Tibial nerve (tissue), 4 donors: ENCODE results near the gene SH2D3C. TPM values are rescaled to one million over a fixed set of nuclear protein-coding genes. Genes with fewer than 3 reads are reported as not detected.

Source experiments
- DNase-seq, 2 donors: peaks; one replicate each; pipeline ENCODE4 v3.0.0-alpha.2; 2019; ENCODE audit warnings: low spot score in 2 of 2
- H3K27ac ChIP-seq, 4 donors: fragments of 200-600 bp; sonication (generic) in 3 of 4; one replicate each; pipeline ENCODE4 v1.5.1; 2017 to 2019; ENCODE audit warnings: mild to moderate bottlenecking in 1 of 4
- H3K27me3 ChIP-seq, 2 donors: fragments of 200-600 bp; sonication (generic) in 1 of 2; one replicate each; pipeline versions ENCODE4 v1.5.1 to v1.6.0; 2017 to 2019
- H3K36me3 ChIP-seq, 3 donors: fragments of 200-600 bp; sonication (generic); one replicate each; pipeline ENCODE4 v1.5.1; 2018 to 2019
- H3K4me1 ChIP-seq, 4 donors: fragments of 200-600 bp; sonication (generic) in 3 of 4; one replicate each; pipeline ENCODE4 v1.5.1; 2017 to 2019
- H3K4me3 ChIP-seq, 4 donors: fragments of 200-600 bp; sonication (generic) in 3 of 4; one replicate each; pipeline ENCODE4 v1.5.1; 2017 to 2019; ENCODE audit warnings: mild to moderate bottlenecking in 1 of 4, moderate library complexity in 1 of 4
- H3K9me3 ChIP-seq, 4 donors: fragments of 200-600 bp; sonication (generic) in 3 of 4; one replicate each; pipeline ENCODE4 v1.5.1; 2017 to 2019
- EP300 ChIP-seq, 2 donors: sonication (generic); formaldehyde crosslinking; IDR thresholded peaks; one replicate each; pipeline ENCODE4 v1.6.1; 2017; ENCODE audit warnings: antibody characterized with exemption in 2 of 2, mild to moderate bottlenecking in 1 of 2
- POLR2A ChIP-seq, 2 donors: fragments of 450-650 bp; IDR thresholded peaks; one replicate each; pipeline ENCODE4 v1.6.1; 2017; ENCODE audit warnings: antibody characterized with exemption in 2 of 2, mild to moderate bottlenecking in 2 of 2, moderate library complexity in 2 of 2
- WGBS, 2 donors: methylation state at CpG; one replicate each; pipeline ENCODE4 v1.1.5; 2018; 5-methylcytosine and 5-hydroxymethylcytosine counted together
- total RNA-seq, 4 donors: library from RNA; depleted of rRNA; stranded (reverse); fragments of >200 nt; gene quantifications; one replicate each; pipeline ENCODE4 v1.1.0, GENCODE V29; 2016
- TF ChIP-seq, protein P1 (sequence below), 5 experiments: fragments of 200-600 bp in 3 of 5; fragments of 450-650 bp in 2 of 5; sonication (generic) in 3 of 5; IDR thresholded peaks; one replicate each; pipeline ENCODE4 v1.5.1; 2016 to 2019; ENCODE audit warnings: antibody characterized with exemption in 5 of 5, mild to moderate bottlenecking in 3 of 5, moderate library complexity in 2 of 5

The SH2D3C gene
- total RNA-seq, 4 donors from 2014 or later, result 4.2 to 18.9 (median 13.4) TPM

DNA sequence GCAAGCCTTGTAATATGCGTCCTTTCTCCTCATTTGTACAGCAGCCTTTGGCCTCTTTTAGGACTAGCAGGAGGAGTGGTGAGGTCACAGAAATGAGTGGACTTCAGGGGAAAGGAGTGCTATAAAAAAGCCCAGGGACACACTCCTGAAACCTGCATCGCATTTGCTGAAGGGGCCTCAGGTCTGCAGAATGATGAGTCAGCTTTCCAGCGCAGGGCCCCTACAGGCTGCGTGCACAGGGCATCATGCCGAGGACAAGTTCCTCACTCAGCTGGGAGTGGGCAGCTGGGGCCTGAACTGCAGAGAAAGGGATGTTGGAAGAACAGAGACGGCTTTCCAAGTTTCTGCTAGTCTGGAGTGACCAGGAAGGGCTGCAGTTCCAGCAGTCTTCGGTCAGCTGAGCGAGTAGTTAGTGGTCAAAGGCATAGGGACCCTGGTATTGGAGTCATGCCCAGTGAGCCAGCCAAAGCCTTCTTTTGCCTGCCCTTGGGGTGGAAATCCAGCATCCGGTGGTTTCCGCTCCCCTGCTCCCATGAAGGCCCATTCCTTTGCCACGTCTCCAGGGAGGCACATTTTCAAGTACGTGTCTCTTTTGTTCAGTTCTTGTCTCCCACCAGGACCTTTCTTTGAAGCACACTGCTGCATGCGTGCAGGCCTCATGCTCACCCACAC lies 89.0 kb downstream of the SH2D3C start:
- Histone ChIP-seq H3K27ac (no peak overlapping the region), H3K4me3 (no peak overlapping the region), H3K4me1 (no peaks in the 10 kb centered on the region), H3K36me3 (peaks cover 0 to 89% (median 0%) of the 10 kb centered on the region in 3 donors), H3K9me3 (no peaks in the 10 kb centered on the region), H3K27me3 (no peaks in the 10 kb centered on the region)
- DNase-seq, result no peak
- 91 to 93% methylated on average over 13 of the region's 13 CpGs for WGBS, 2 donors
- TF ChIP-seq POLR2A (IDR thresholded peaks at IDR 0.05), result no peak
- TF ChIP-seq EP300 (IDR thresholded peaks at IDR 0.05), result no peak
- TF ChIP-seq, protein P1, sequence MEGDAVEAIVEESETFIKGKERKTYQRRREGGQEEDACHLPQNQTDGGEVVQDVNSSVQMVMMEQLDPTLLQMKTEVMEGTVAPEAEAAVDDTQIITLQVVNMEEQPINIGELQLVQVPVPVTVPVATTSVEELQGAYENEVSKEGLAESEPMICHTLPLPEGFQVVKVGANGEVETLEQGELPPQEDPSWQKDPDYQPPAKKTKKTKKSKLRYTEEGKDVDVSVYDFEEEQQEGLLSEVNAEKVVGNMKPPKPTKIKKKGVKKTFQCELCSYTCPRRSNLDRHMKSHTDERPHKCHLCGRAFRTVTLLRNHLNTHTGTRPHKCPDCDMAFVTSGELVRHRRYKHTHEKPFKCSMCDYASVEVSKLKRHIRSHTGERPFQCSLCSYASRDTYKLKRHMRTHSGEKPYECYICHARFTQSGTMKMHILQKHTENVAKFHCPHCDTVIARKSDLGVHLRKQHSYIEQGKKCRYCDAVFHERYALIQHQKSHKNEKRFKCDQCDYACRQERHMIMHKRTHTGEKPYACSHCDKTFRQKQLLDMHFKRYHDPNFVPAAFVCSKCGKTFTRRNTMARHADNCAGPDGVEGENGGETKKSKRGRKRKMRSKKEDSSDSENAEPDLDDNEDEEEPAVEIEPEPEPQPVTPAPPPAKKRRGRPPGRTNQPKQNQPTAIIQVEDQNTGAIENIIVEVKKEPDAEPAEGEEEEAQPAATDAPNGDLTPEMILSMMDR (IDR thresholded peaks at IDR 0.05), result no peak

Other genes starting within 250 kb of the SH2D3C start
- gene STXBP1, start 166.4 kb downstream of the SH2D3C start, total RNA-seq, result 100 to 1,000 TPM in 3 of 4 donors, 10 to 100 TPM in 1; 96.3 to 142 (median 105) TPM
- gene CFAP157, start 71.7 kb downstream of the SH2D3C start, total RNA-seq, result 1 to 10 TPM in 1 of 4 donors, under 1 TPM in 1, not detected in 2; 0.90 to 1.2 TPM
- gene PTRH1, start 63.0 kb downstream of the SH2D3C start, total RNA-seq, result 10 to 100 TPM in 3 of 4 donors, 1 to 10 TPM in 1; 8.4 to 46.7 (median 23.7) TPM
- gene TTC16, start 62.6 kb downstream of the SH2D3C start, total RNA-seq, result under 1 TPM in 1 of 4 donors, not detected in 3; 0.30 TPM
- 10 to 100 TPM; 13.3 to 15.3 (median 14.4) TPM for gene TOR2A, start 43.4 kb downstream of the SH2D3C start, total RNA-seq
- gene CDK9, start 7.4 kb upstream of the SH2D3C start, total RNA-seq, result 100 to 1,000 TPM in 2 of 4 donors, 10 to 100 TPM in 2; 66.6 to 112 (median 87.6) TPM
- gene FPGS, start 24.2 kb upstream of the SH2D3C start, total RNA-seq, result 100 to 1,000 TPM; 136 to 309 (median 143) TPM
- 100 to 1,000 TPM in 1 of 4 donors, 10 to 100 TPM in 3; 24.9 to 137 (median 85.6) TPM for gene ENG, start 76.0 kb upstream of the SH2D3C start, total RNA-seq
- gene AK1, start 99.0 kb upstream of the SH2D3C start, total RNA-seq, result 10 to 100 TPM; 29.9 to 65.1 (median 38.7) TPM
- 100 to 1,000 TPM; 108 to 193 (median 172) TPM for gene ST6GALNAC6, start 120.9 kb upstream of the SH2D3C start, total RNA-seq
- gene ST6GALNAC4, start 138.4 kb upstream of the SH2D3C start, total RNA-seq, result 10 to 100 TPM; 23.9 to 70.5 (median 37.0) TPM
- gene PIP5KL1, start 152.1 kb upstream of the SH2D3C start, total RNA-seq, result under 1 TPM in 1 of 4 donors, not detected in 3; 0.59 TPM
- gene DPM2, start 159.2 kb upstream of the SH2D3C start, total RNA-seq, result 10 to 100 TPM in 3 of 4 donors, 1 to 10 TPM in 1; 9.0 to 21.9 (median 14.7) TPM
- gene EEIG1, start 202.3 kb upstream of the SH2D3C start, total RNA-seq, result 10 to 100 TPM; 33.9 to 53.8 (median 50.2) TPM